ENCODE data around the gene SLMAP.
A peak's percentile ranks its signal among the peaks of the same experiment; 100 is the strongest.

Gene SLMAP
- total RNA-seq: 93.1 to 104 reads per million in 2 experiments

GRCh38 chr3:57755741-57756527, at the start of gene SLMAP:
SLMAP (plus strand) TSS chr3:57756309; CDS start chr3:57757652, 1,343 bp downstream.
- peak; percentile 96 for DNase-seq (ENCODE audit: low read depth)

GRCh38 chr3:57706462-57706861, 49.6 kb upstream of the SLMAP start:
- no peak for DNase-seq (ENCODE audit: low read depth)

- DNase-seq (ENCODE audit: low read depth): no peak
Measured at GRCh38 chr3:57709031-57709430, 47.1 kb upstream of the SLMAP start.

GRCh38 chr3:57709559-57709958, 46.5 kb upstream of the SLMAP start:
- DNase-seq (ENCODE audit: low read depth): no peak

- DNase-seq (ENCODE audit: low read depth): no peak
Measured at GRCh38 chr3:57715686-57716085, 40.4 kb upstream of the SLMAP start.

- no peak for DNase-seq (ENCODE audit: low read depth)
Measured at GRCh38 chr3:57717205-57717868, 38.8 kb upstream of the SLMAP start.

GRCh38 chr3:57718118-57718517, 38.0 kb upstream of the SLMAP start:
- DNase-seq (ENCODE audit: low read depth): no peak

- no peak for DNase-seq (ENCODE audit: low read depth)
Measured at GRCh38 chr3:57726397-57726796, 29.7 kb upstream of the SLMAP start.

- DNase-seq (ENCODE audit: low read depth): no peak
Measured at GRCh38 chr3:57727106-57727505, 29.0 kb upstream of the SLMAP start.

GRCh38 chr3:57729334-57730045, 26.6 kb upstream of the SLMAP start:
- DNase-seq (ENCODE audit: low read depth): no peak

GRCh38 chr3:57730682-57731081, 25.4 kb upstream of the SLMAP start:
- DNase-seq (ENCODE audit: low read depth): no peak

- no peak for DNase-seq (ENCODE audit: low read depth)
Measured at GRCh38 chr3:57731311-57731710, 24.8 kb upstream of the SLMAP start.

GRCh38 chr3:57733790-57734189, 22.3 kb upstream of the SLMAP start:
- no peak for DNase-seq (ENCODE audit: low read depth)

- DNase-seq (ENCODE audit: low read depth): no peak
Measured at GRCh38 chr3:57735405-57735804, 20.7 kb upstream of the SLMAP start.

GRCh38 chr3:57737840-57738239, 18.3 kb upstream of the SLMAP start:
- no peak for DNase-seq (ENCODE audit: low read depth)

- no peak for DNase-seq (ENCODE audit: low read depth)
Measured at GRCh38 chr3:57738391-57738790, 17.7 kb upstream of the SLMAP start.

- DNase-seq (ENCODE audit: low read depth): no peak
Measured at GRCh38 chr3:57740027-57740426, 16.1 kb upstream of the SLMAP start.

- DNase-seq (ENCODE audit: low read depth): no peak
Measured at GRCh38 chr3:57743496-57743895, 12.6 kb upstream of the SLMAP start.

- no peak for DNase-seq (ENCODE audit: low read depth)
Measured at GRCh38 chr3:57745101-57745500, 11.0 kb upstream of the SLMAP start.

GRCh38 chr3:57746156-57747010, 9.7 kb upstream of the SLMAP start:
- no peak for DNase-seq (ENCODE audit: low read depth)

GRCh38 chr3:57749542-57749941, 6.6 kb upstream of the SLMAP start:
- DNase-seq (ENCODE audit: low read depth): no peak

GRCh38 chr3:57752307-57752706, 3.8 kb upstream of the SLMAP start:
- DNase-seq (ENCODE audit: low read depth): no peak

All from T follicular helper cell (primary cell).